T-helper 2 cell (primary cell): ENCODE results near the gene DTD2.
"Not testable (repeated sequence)": the region's sequence is repeated elsewhere in the genome, so short reads cannot be mapped to it uniquely, and the experiment has no call there.

Experiments
- DNase-seq, 5 experiments: peaks; one replicate each; pipeline versions ENCODE4 v3.0.0 to v3.0.0-alpha.2; 2012 to 2022
- total RNA-seq, 2 donors: gene quantifications; one replicate each; lab custom pipeline; 2026; lab: John Stamatoyannopoulos, UW

Gene DTD2
- total RNA-seq = 8.4 to 12.1 reads per million in 2 donors

- peak; percentile 79 to 93 (median 86) for DNase-seq
Measured at GRCh38 chr14:31456841-31457664, at the start of gene DTD2. Gene DTD2, minus strand, starts transcription at chr14:31457506. Its CDS starts 113 bp downstream, at chr14:31457393.

DNA sequence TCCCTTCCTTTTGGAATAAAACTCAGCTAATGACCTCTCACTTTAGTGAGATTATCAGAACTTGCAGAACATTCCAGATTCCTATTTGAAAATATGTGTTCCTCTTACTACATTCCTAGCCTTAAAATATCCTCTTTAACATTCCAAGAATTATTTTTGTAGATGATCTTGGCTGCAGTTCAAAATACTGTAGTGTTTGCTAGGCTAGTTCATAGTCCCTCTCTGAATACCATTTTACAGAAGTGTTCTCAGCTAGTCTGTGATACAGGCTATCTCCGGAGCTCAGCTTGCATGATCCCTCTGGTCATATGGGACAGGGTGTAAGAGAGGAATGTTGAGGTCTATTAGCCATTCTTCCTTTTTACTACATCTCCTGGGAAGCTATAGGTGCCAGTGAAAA, 48.1 kb upstream of the DTD2 start:
- no peak for DNase-seq

DNA sequence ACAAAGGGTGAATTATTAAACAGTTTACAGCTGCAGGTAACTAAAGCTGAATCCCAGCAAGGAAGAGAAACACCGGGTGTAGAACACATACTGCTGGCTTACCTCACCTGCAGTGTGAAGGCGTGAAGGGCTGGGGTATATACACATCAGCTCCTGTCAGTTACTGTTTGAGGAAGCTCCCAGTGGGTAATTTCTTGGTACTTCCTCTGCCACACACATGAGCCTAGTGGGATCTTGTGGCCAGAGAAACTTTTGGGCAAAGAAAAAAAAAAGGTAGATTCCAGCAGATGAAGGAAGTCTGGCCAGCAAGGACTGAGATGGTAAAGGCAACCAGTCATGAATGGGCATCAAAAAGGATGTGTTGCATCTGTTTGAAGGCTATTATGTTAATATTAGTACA, 44.6 kb upstream of the DTD2 start:
- no peak for DNase-seq

DNA sequence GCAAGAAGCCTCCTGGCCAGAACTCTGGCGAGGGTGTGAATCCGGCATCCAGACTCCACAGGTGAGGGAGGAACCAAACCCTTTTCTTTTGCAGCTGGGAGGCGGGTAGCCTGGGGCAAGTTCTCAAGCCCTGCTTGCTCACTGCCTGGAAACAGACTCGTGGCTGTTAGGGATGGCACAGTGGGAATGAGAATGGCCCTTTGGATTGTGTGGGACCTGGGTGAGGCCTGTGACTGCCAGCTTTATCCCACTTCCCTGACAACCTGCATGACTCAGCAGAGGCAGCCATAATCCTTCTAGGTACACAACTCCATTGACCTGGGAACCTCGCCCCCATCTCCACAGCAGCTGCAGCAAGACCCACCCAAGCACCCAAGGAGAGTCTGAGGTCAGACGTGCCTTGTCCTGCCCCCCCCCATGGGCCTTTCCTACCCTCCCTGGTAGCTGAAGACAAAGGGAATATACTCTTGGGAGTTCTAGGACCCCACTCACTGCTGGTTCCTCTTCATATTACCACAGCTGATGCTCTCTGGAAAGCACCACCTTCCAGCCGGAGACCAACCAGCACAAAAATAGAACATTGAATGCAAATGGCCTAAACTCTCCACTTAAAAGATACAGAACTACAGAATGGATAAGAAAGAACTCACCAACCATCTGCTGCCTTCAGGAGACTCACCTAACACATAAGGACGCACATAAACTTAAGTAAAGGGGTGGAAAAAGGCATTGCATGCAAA, 35.6 kb upstream of the DTD2 start:
- no peak for DNase-seq

GRCh38 chr14:31489691-31490090, 32.4 kb upstream of the DTD2 start:
- DNase-seq = no peak

- DNase-seq = no peak
Measured at GRCh38 chr14:31487886-31488285, 30.6 kb upstream of the DTD2 start, which contains the start of gene GPR33. Gene GPR33, minus strand, starts transcription at chr14:31488039. Its CDS starts 4,074 bp downstream, at chr14:31483965.

GRCh38 chr14:31486764-31487163, 29.5 kb upstream of the DTD2 start:
- no peak for DNase-seq

DNA sequence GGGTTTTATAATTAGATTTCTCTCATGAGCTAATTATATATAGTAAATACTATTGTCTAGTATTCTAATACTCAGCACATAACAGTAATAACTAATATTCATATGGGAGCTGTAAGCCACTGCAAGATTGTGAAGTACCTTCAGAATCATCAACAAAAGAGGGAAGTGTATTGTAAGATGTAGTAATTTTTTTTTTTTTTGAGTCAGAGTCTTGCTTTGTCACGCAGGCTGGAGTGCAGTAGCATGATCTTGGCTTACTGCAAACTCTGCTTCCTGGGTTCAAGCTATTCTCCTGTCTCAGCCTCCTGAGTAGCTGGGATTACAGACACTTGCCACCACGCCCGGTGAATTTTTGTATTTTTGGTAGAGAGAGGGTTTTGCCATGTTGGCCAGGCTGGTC, 27.4 kb upstream of the DTD2 start:
- DNase-seq = no peak

GRCh38 chr14:31480156-31480555, 22.9 kb upstream of the DTD2 start:
- DNase-seq = no peak

- DNase-seq = no peak
Measured at GRCh38 chr14:31479027-31479426, 21.7 kb upstream of the DTD2 start.

- no peak for DNase-seq
Measured at GRCh38 chr14:31477248-31477647, 19.9 kb upstream of the DTD2 start.

DNA sequence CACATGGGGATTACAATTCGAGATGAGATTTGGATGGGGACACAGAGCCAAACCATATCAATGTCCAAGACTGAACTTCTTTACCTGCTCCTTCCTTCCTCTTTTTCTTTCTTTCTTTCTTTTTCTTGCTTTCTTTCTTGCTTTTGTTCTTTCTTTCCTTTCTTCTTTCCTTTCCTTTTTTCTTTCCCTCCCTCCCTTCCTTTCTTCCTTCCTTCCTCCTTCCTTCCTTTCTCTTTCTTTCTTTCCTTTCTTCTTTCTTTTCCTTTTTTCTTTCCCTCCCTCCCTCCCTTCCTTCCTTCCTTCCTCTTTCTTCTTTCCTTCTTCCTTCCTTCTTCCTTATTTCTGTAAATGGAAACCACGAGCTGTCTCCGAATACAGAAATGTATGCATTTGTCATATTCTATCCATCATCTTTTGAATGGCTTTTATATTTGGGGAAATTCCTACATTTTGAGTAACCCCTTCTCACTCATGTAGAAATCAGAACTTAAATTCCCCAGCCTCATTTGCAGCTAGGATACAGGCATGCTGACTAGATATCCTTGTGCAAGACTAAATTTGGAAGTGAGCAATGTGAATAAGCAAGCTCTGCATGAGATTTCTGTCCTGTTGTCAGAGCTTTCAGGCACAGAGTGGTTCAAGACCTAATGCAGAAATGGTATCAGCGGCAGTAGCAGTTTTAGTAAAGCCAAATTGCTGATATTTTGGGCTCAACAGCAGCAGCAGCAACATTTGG, 19.0 kb upstream of the DTD2 start:
- DNase-seq = no peak

DNA sequence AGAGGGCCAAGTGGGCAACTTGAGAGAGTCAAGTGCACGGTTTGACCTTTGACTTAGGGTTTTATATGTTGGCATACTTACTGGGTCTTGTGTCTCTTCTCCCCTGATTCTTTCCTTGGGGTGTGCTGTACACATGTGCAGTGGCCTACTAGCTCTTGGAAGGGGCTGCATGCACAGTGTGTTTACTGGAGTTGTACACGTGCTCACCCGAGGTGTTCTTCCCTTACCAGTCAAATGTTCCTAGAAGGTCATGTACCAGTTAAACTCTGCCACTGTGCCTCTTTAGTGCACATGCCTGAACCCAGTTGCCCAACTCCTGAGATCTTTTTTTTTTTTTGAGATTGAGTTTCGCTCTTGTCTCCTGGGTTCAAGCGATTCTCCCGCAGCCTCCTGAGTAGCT, 9.2 kb upstream of the DTD2 start:
- no peak for DNase-seq

GRCh38 chr14:31465111-31465510, 7.8 kb upstream of the DTD2 start:
- DNase-seq = no peak

- DNase-seq = not testable (repeated sequence)
Measured at GRCh38 chr14:31462450-31462849, 5.1 kb upstream of the DTD2 start.

- DNase-seq = no peak
Measured at GRCh38 chr14:31461545-31461944, 4.2 kb upstream of the DTD2 start.

- peak in 1 of 5 experiments; percentile 3 for DNase-seq
Measured at GRCh38 chr14:31457665-31458659, 656 bp upstream of the DTD2 start.

DNA sequence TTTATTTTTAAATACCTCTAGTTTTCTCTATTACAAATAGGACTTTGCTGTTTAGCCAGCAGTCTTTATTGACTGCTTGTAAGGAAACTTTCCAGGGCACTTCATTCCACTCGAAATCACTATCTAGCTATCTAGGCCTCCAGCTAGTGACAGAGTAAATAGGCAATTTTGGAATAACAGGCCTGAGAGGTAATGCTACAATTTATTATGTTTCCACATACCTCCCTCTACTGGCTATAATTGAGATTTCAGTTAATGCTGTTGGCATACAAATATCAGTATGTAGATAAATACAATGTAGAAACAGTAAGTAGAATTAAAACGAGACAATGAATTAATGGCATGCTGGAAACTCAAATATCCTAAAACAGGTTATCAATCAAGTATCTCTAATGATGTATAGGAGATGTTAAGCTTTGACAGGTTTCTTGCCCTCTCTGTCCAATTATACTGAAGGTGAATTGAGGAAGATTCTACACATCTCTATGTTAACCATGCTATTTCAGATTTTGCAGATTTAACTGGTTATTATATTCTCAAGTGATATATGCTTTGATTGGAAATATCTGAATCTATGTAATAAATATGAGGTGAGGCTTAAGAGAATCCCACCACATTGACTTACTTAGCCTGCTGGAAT, 7.2 kb downstream of the DTD2 start:
- DNase-seq = peak in 1 of 5 experiments; percentile 53

DNA sequence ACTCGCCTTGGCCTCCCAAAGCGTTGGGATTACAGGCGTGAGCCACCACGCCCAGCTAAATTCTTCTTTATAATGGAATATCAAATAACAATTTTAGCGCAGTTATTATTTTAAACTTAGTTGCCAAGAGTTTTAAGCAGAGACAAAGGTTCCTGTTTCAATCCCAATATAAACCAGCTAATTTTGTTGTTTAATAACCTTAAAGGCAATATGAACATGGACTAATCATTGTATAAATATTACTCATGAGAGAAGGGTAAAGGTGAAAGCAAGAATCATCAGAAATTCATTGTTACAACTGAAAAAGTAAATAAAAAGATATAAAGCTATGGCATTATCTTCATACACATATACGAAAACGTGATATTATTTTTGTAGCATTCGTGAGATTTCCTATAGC, 8.2 kb downstream of the DTD2 start:
- no peak for DNase-seq

- no peak for DNase-seq
Measured at GRCh38 chr14:31445703-31446102, 11.6 kb downstream of the DTD2 start.

- no peak for DNase-seq
Measured at GRCh38 chr14:31442284-31442683, 15.0 kb downstream of the DTD2 start.
